NCI-H2029 treated with DMSO at 0.1 percent for 48 hours (cell line): ENCODE data around the gene PDIK1L.

Experiments
- DNase-seq: peaks from one replicate; lab custom pipeline; 2025; lab: John Stamatoyannopoulos, UW

PDIK1L gene

DNA sequence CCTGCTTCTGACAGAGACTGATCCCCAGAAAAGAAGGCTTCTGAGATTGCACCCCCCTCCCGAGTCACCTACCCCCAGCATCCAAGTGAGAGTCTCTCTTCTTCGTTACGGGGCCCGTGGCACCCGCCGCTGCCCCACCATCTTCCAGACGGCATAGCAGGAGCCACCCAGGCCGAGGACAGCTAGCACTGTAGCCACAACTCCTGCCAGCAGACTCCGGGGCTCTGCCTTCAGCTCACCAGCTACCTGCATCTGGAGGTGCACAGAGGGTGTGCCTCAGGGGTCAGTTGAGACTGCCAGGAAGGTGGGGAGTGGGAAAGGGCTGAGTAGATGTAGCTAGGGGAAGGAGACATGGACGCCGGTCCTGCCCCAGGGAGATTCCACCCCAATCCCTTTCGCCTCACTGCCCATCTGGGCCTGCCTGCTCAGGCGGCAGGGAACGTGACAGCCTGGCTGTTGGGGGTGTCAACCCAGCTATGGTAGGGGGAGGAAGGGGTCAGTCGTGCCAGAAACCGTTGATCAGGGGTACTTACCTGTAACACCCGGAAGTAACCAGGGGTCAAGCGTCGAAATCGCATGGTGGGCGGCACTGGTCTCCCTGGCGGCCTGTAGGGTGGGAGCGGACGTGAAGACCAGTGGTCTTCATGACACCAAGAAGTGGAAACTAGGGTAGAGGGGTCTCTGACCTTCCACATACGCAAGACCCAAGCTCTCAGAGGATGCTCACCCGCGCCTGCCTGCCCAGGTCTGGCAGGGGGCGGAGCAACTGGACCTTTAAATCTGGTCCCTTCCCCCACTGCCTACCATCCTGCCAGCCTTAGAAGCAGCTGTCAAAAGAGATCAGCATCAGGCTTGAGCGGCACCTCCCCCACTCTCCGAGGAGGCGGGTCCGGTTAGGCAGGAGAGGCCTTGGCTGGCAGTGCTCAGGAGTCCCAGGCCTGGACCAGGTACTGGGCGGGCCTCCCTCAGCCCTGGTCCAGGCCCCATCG lies 59.8 kb downstream of the PDIK1L start, which contains the start of gene ZNF593OS:
TSS of gene ZNF593OS (minus strand) at position 749 of the 989 bp plus-strand sequence. CDS start at position 578, 171 bp downstream.
- DNase-seq: no peak
